Activated T-cell treated with anti-CD3 and anti-CD28 coated beads, Interleukin-2, amount 50 U/mL, for 24 hours (primary cell): ENCODE results near the gene TAX1BP1.

Experiments used
- DNase-seq: peaks from one replicate; pipeline ENCODE4 v3.0.0-alpha.2; 2020
- H3K27ac Mint-ChIP-seq: 2 replicates; pipeline ENCODE4 v1.8.0; 2020; ENCODE audit warnings: mild to moderate bottlenecking, mixed read lengths
- H3K27me3 Mint-ChIP-seq: 2 replicates; pipeline ENCODE4 v1.8.0; 2020; ENCODE audit warnings: mixed read lengths
- H3K36me3 Mint-ChIP-seq: 2 replicates; pipeline ENCODE4 v1.8.0; 2020; ENCODE audit warnings: low read depth, mixed read lengths
- H3K4me1 Mint-ChIP-seq: 2 replicates; pipeline ENCODE4 v1.8.0; 2020; ENCODE audit warnings: low read depth, mixed read lengths
- H3K4me3 Mint-ChIP-seq: 2 replicates; pipeline ENCODE4 v1.8.0; 2020; ENCODE audit warnings: mild to moderate bottlenecking, moderate library complexity, mixed read lengths
- H3K9me3 Mint-ChIP-seq: 2 replicates; pipeline ENCODE4 v1.8.0; 2020; ENCODE audit warnings: mixed read lengths

TAX1BP1 gene

GRCh38 chr7:27863880-27864279 is 123.9 kb downstream of the TAX1BP1 start:
- no peaks in the 10 kb centered on the region for H3K4me1 Mint-ChIP-seq
- no peaks in the 10 kb centered on the region for H3K9me3 Mint-ChIP-seq
- peaks cover 3% of the 10 kb centered on the region for H3K36me3 Mint-ChIP-seq
- no peak overlapping the region for H3K4me3 Mint-ChIP-seq
- no peaks in the 10 kb centered on the region for H3K27me3 Mint-ChIP-seq
- DNase-seq: no peak
- no peak overlapping the region for H3K27ac Mint-ChIP-seq

GRCh38 chr7:27866256-27866655 is 126.3 kb downstream of the TAX1BP1 start:
- Mint-ChIP-seq H3K4me1 (no peaks in the 10 kb centered on the region), H3K36me3 (peaks cover 3% of the 10 kb centered on the region), H3K9me3 (no peaks in the 10 kb centered on the region), H3K27me3 (no peaks in the 10 kb centered on the region), H3K4me3 (no peak overlapping the region), H3K27ac (no peak overlapping the region)
- no peak for DNase-seq

- no peak for DNase-seq
- H3K9me3 Mint-ChIP-seq: no peaks in the 10 kb centered on the region
- H3K27me3 Mint-ChIP-seq: no peaks in the 10 kb centered on the region
- H3K4me3 Mint-ChIP-seq: no peak overlapping the region
- H3K27ac Mint-ChIP-seq: no peak overlapping the region
- H3K4me1 Mint-ChIP-seq: no peaks in the 10 kb centered on the region
- H3K36me3 Mint-ChIP-seq: peaks cover 3% of the 10 kb centered on the region
Measured at GRCh38 chr7:27866828-27867672, 127.1 kb downstream of the TAX1BP1 start.

GRCh38 chr7:27868131-27868550 is 128.2 kb downstream of the TAX1BP1 start:
- Mint-ChIP-seq H3K4me3 (no peak overlapping the region), H3K27me3 (no peaks in the 10 kb centered on the region), H3K27ac (no peak overlapping the region), H3K9me3 (no peaks in the 10 kb centered on the region), H3K4me1 (no peaks in the 10 kb centered on the region), H3K36me3 (peaks cover 3% of the 10 kb centered on the region)
- DNase-seq: no peak

GRCh38 chr7:27869056-27869455 is 129.1 kb downstream of the TAX1BP1 start:
- no peaks in the 10 kb centered on the region for H3K4me1 Mint-ChIP-seq
- no peak overlapping the region for H3K4me3 Mint-ChIP-seq
- H3K9me3 Mint-ChIP-seq: no peaks in the 10 kb centered on the region
- H3K36me3 Mint-ChIP-seq: peaks cover 3% of the 10 kb centered on the region
- no peak for DNase-seq
- no peak overlapping the region for H3K27ac Mint-ChIP-seq
- no peaks in the 10 kb centered on the region for H3K27me3 Mint-ChIP-seq

GRCh38 chr7:27870595-27870994 is 130.6 kb downstream of the TAX1BP1 start:
- no peaks in the 10 kb centered on the region for H3K4me1 Mint-ChIP-seq
- no peak for DNase-seq
- no peak overlapping the region for H3K4me3 Mint-ChIP-seq
- H3K9me3 Mint-ChIP-seq: no peaks in the 10 kb centered on the region
- H3K27me3 Mint-ChIP-seq: no peaks in the 10 kb centered on the region
- H3K36me3 Mint-ChIP-seq: peaks cover 6% of the 10 kb centered on the region
- no peak overlapping the region for H3K27ac Mint-ChIP-seq

GRCh38 chr7:27871086-27871485 is 131.1 kb downstream of the TAX1BP1 start:
- DNase-seq: no peak
- Mint-ChIP-seq H3K36me3 (peaks cover 6% of the 10 kb centered on the region), H3K4me1 (no peaks in the 10 kb centered on the region)

GRCh38 chr7:27871866-27872265 is 131.9 kb downstream of the TAX1BP1 start:
- Mint-ChIP-seq H3K4me1 (no peaks in the 10 kb centered on the region), H3K27me3 (no peaks in the 10 kb centered on the region), H3K4me3 (no peak overlapping the region), H3K9me3 (no peaks in the 10 kb centered on the region), H3K36me3 (peaks cover 6% of the 10 kb centered on the region), H3K27ac (no peak overlapping the region)
- DNase-seq: no peak

More at GRCh38 chr7:27871086-27871485, 131.1 kb downstream of the TAX1BP1 start:
- Mint-ChIP-seq H3K9me3 (no peaks in the 10 kb centered on the region), H3K27ac (no peak overlapping the region), H3K4me3 (no peak overlapping the region), H3K27me3 (no peaks in the 10 kb centered on the region)

GRCh38 chr7:27872356-27873275 is 132.7 kb downstream of the TAX1BP1 start:
- no peaks in the 10 kb centered on the region for H3K27me3 Mint-ChIP-seq
- peaks cover 6% of the 10 kb centered on the region for H3K36me3 Mint-ChIP-seq
- no peaks in the 10 kb centered on the region for H3K9me3 Mint-ChIP-seq
- no peak overlapping the region for H3K4me3 Mint-ChIP-seq
- no peaks in the 10 kb centered on the region for H3K4me1 Mint-ChIP-seq
- no peak for DNase-seq
- H3K27ac Mint-ChIP-seq: no peak overlapping the region

- H3K9me3 Mint-ChIP-seq: no peaks in the 10 kb centered on the region
- H3K27me3 Mint-ChIP-seq: no peaks in the 10 kb centered on the region
- no peak overlapping the region for H3K4me3 Mint-ChIP-seq
- no peak for DNase-seq
- H3K36me3 Mint-ChIP-seq: peaks cover 4% of the 10 kb centered on the region
- H3K4me1 Mint-ChIP-seq: no peaks in the 10 kb centered on the region
- H3K27ac Mint-ChIP-seq: no peak overlapping the region
Measured at GRCh38 chr7:27873981-27874957, 134.3 kb downstream of the TAX1BP1 start.

- Mint-ChIP-seq H3K4me1 (no peaks in the 10 kb centered on the region), H3K9me3 (no peaks in the 10 kb centered on the region), H3K27me3 (no peaks in the 10 kb centered on the region), H3K27ac (no peak overlapping the region), H3K36me3 (peaks cover 4% of the 10 kb centered on the region), H3K4me3 (no peak overlapping the region)
- DNase-seq: no peak
Measured at GRCh38 chr7:27875061-27875460, 135.1 kb downstream of the TAX1BP1 start.

GRCh38 chr7:27875832-27876231 is 135.9 kb downstream of the TAX1BP1 start:
- no peaks in the 10 kb centered on the region for H3K9me3 Mint-ChIP-seq
- H3K4me3 Mint-ChIP-seq: no peak overlapping the region
- no peaks in the 10 kb centered on the region for H3K27me3 Mint-ChIP-seq
- no peaks in the 10 kb centered on the region for H3K4me1 Mint-ChIP-seq
- no peak overlapping the region for H3K27ac Mint-ChIP-seq
- peaks cover 4% of the 10 kb centered on the region for H3K36me3 Mint-ChIP-seq
- no peak for DNase-seq

GRCh38 chr7:27876756-27877155 is 136.8 kb downstream of the TAX1BP1 start:
- Mint-ChIP-seq H3K4me1 (no peaks in the 10 kb centered on the region), H3K27ac (no peak overlapping the region), H3K27me3 (no peaks in the 10 kb centered on the region), H3K36me3 (peaks cover 4% of the 10 kb centered on the region), H3K4me3 (no peak overlapping the region), H3K9me3 (no peaks in the 10 kb centered on the region)
- no peak for DNase-seq
